ENCODE data around the gene SLIT3. TPM values are rescaled to one million over a fixed set of nuclear protein-coding genes. Genes with fewer than 3 reads are reported as not detected.

The SLIT3 gene
- total RNA-seq, 1 donor from 2014 or later, result 5.0 TPM

DNA sequence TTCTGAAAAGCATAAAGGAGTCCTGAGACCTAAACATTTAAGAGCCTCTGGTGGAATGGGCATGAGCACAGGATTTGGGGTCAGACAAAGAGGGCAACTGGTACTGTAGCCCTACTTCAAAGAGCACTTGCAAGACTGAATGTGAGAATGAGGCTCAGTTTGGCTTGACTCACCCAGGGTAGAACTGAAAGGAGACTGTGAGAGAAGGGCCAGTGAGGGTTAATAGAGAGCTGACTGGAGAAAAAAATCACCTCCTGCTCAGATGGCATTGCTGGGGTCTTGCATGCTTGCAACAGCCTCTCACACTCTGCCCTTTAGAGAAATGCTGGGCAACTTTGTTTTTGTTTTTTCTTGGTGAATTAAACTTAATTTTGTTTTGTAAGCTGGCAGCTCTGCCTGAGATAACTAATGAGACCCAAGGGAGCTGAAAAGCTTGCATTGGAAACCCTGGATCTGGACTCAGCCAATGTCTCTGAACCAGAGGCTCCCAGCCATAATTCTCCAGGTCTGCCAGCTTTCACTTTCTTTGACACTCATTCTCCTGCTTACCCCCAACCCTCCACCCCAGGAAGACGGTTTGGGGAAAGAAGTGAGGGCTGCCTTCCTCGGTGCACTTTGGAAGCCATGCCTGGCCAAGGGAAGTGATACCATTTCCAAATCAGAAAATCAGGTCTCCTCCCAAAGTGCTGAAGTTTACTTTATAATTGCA is 560.7 kb downstream of the SLIT3 start:
- no peak overlapping the region for H3K4me3 ChIP-seq (ENCODE audit: low read depth, low read length)
- DNase-seq (ENCODE audit: low read depth), result no peak
- H3K36me3 ChIP-seq (ENCODE audit: control insufficient read depth, insufficient read depth, low read length), result no peaks in the 10 kb centered on the region
- H3K27me3 ChIP-seq (ENCODE audit: control insufficient read depth, insufficient read depth, low read length), result no peaks in the 10 kb centered on the region
- TF ChIP-seq, protein P1, sequence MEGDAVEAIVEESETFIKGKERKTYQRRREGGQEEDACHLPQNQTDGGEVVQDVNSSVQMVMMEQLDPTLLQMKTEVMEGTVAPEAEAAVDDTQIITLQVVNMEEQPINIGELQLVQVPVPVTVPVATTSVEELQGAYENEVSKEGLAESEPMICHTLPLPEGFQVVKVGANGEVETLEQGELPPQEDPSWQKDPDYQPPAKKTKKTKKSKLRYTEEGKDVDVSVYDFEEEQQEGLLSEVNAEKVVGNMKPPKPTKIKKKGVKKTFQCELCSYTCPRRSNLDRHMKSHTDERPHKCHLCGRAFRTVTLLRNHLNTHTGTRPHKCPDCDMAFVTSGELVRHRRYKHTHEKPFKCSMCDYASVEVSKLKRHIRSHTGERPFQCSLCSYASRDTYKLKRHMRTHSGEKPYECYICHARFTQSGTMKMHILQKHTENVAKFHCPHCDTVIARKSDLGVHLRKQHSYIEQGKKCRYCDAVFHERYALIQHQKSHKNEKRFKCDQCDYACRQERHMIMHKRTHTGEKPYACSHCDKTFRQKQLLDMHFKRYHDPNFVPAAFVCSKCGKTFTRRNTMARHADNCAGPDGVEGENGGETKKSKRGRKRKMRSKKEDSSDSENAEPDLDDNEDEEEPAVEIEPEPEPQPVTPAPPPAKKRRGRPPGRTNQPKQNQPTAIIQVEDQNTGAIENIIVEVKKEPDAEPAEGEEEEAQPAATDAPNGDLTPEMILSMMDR (IDR thresholded peaks at IDR 0.05; ENCODE audit: insufficient read depth, low read length, poor library complexity, severe bottlenecking), result no peak

DNA sequence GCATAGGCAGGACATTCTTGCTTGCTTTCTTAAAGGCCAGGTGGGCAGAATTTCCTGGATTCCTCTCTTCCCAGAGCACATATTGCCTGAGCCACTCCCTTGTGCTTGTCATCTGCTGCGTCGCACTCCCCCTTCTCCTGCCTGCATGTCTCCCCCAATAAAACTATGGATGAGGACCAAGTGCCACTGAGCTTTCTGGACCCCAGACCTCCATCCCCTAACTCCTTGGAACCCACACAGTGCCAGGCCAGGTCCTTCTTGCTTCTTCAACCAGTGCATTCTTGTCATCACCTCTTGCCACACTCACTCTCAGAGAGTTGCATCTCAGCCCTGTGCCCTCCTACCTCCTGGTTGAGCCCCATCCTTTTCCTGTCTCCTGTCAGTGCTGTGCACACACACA is 563.9 kb downstream of the SLIT3 start:
- H3K27me3 ChIP-seq (ENCODE audit: control insufficient read depth, insufficient read depth, low read length), result no peaks in the 10 kb centered on the region
- no peak overlapping the region for H3K4me3 ChIP-seq (ENCODE audit: low read depth, low read length)
- TF ChIP-seq, protein P1 (IDR thresholded peaks at IDR 0.05; ENCODE audit: insufficient read depth, low read length, poor library complexity, severe bottlenecking), result no peak
- H3K36me3 ChIP-seq (ENCODE audit: control insufficient read depth, insufficient read depth, low read length), result no peaks in the 10 kb centered on the region
- DNase-seq (ENCODE audit: low read depth), result no peak

DNA sequence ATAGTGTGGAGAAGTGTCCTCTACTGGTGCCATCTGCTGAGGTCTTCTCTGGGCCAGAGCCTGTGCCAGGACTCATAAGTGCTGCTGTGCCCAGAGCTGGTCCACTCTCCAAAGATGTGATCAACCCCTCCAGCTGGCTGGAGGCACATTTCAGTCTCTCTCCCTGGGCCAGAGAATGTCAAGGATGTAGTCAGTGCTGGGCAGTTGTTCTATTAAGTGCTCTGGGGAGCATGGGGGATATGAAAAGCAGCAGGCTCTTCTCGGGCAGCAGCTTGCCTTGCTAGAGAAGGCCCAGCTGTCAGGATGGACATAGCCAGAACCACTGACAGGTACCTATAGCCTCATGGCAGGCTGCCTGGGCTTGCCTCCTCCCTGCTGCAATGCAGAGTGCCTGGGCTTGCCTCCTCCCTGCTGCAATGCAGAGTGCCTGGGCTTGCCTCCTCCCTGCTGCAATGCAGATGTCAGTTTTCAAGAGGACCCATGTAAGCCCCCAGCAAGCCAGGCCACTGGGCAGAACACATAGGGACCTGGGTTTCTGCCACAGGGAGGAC is 564.6 kb downstream of the SLIT3 start:
- no peaks in the 10 kb centered on the region for H3K27me3 ChIP-seq (ENCODE audit: control insufficient read depth, insufficient read depth, low read length)
- TF ChIP-seq, protein P1 (IDR thresholded peaks at IDR 0.05; ENCODE audit: insufficient read depth, low read length, poor library complexity, severe bottlenecking), result no peak
- no peak for DNase-seq (ENCODE audit: low read depth)
- H3K36me3 ChIP-seq (ENCODE audit: control insufficient read depth, insufficient read depth, low read length), result no peaks in the 10 kb centered on the region
- no peak overlapping the region for H3K4me3 ChIP-seq (ENCODE audit: low read depth, low read length)

DNA sequence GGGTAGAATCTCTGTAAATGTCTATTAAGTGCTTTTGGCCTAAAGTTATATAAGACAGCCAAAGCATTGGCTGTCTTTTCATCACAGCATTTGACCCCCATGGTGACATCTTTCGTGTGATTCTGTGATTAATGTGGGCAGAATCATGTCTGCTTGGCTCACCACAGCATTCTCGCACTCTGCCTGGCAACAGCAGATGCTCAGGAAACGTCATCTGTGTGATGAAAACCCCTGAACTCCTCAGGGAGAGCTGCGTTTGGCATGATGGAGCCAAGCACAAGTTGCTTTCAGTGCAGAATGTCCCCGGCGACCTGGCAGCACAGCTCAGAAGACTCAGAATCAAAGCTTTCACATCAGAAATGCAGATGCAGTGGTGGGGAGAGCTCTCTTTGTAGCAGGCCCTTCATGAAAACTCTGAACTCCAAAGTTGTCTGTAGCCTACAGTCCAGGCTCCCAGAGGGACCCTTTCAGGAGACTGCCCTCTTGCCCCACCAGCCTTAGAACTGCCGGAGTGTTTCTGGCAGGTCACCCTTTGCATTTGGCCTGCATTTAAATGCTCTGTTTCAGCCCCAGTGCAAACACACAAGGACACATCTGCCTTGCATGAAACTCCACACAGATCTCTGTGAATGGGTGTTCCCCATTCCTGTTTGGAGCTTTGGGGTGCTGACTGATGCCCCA is 566.2 kb downstream of the SLIT3 start:
- no peaks in the 10 kb centered on the region for H3K27me3 ChIP-seq (ENCODE audit: control insufficient read depth, insufficient read depth, low read length)
- H3K36me3 ChIP-seq (ENCODE audit: control insufficient read depth, insufficient read depth, low read length), result no peaks in the 10 kb centered on the region
- DNase-seq (ENCODE audit: low read depth), result no peak
- H3K4me3 ChIP-seq (ENCODE audit: low read depth, low read length), result no peak overlapping the region
- TF ChIP-seq, protein P1 (IDR thresholded peaks at IDR 0.05; ENCODE audit: insufficient read depth, low read length, poor library complexity, severe bottlenecking), result no peak

DNA sequence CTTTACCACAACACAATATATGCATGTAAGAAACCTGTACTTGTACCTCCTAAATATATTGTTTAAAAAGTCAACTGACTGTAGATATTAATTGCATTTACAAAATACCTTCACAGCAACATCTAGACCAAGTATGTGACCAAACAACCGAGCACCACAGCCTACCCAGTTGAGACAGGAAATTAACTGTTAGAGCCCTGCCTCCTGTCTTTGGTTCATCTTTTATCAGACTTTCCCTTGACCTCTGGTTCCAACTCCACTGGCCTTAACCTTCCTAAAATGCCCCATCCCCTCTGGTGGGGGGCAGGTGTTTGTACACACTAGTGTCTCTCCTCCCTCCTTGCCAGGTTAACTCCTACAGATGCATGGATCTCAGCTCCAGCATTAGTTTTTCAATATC is 566.8 kb downstream of the SLIT3 start:
- no peaks in the 10 kb centered on the region for H3K27me3 ChIP-seq (ENCODE audit: control insufficient read depth, insufficient read depth, low read length)
- no peak overlapping the region for H3K4me3 ChIP-seq (ENCODE audit: low read depth, low read length)

More for the DNA sequence above, 566.8 kb downstream of the SLIT3 start:
- no peaks in the 10 kb centered on the region for H3K36me3 ChIP-seq (ENCODE audit: control insufficient read depth, insufficient read depth, low read length)
- no peak for DNase-seq (ENCODE audit: low read depth)
- TF ChIP-seq, protein P1 (IDR thresholded peaks at IDR 0.05; ENCODE audit: insufficient read depth, low read length, poor library complexity, severe bottlenecking), result no peak
